ENCODE measurements around the gene ADRA2B. TPM values are rescaled to one million over a fixed set of nuclear protein-coding genes. Genes with fewer than 3 reads are reported as not detected.

Gene ADRA2B
- total and polyA plus RNA-seq, 2 experiments from 2014 or later = not detected

- H3K27me3 ChIP-seq (replicated peaks; ENCODE audit: insufficient read depth) = 0 out of 2 replicates have a peak, but pooled peaks cover 3% of the 10 kb centered on the region
- no peaks in the 10 kb centered on the region for H3K9me2 ChIP-seq (ENCODE audit: insufficient read depth)
- TF ChIP-seq EZH2 (IDR thresholded peaks at IDR 0.05; ENCODE audit: insufficient read depth, poor library complexity, severe bottlenecking) (no peak), EZH2phosphoT487 (IDR thresholded peaks at IDR 0.05; ENCODE audit: insufficient read depth, low read depth) (no peak)
- in situ Hi-C loops (cut with MboI) = no loop called here
- no peaks in the 10 kb centered on the region for H3K79me2 ChIP-seq (ENCODE audit: insufficient read depth)
- no peaks in the 10 kb centered on the region for H3K4me1 ChIP-seq (ENCODE audit: insufficient read depth)
- no peak overlapping the region for H3K9ac ChIP-seq
- no peaks in the 10 kb centered on the region for H3K36me3 ChIP-seq (ENCODE audit: low read depth)
- H3K4me3 ChIP-seq = no peak overlapping the region
- H3K4me2 ChIP-seq (ENCODE audit: unreplicated experiment) = no peak overlapping the region
- no peak for DNase-seq
- no peak overlapping the region for H2AFZ ChIP-seq
- no peaks in the 10 kb centered on the region for H3F3A ChIP-seq (ENCODE audit: insufficient read depth)
- H4K20me1 ChIP-seq (ENCODE audit: insufficient read depth) = no peaks in the 10 kb centered on the region
- H3K9me3 ChIP-seq (ENCODE audit: low read depth) = no peaks in the 10 kb centered on the region
- 69 to 70% methylated on average over 15 to 16 of the region's 16 CpGs for WGBS, 2 experiments (ENCODE audit: low coverage in 1 of 2, low lambda C conversion rate in 2 of 2, missing lambda C conversion rate in 2 of 2)
- H3K27ac ChIP-seq = no peak overlapping the region
Observed at GRCh38 chr2:96129528-96130120, 13.3 kb upstream of the ADRA2B start.

GRCh38 chr2:96128456-96128855 lies 12.1 kb upstream of the ADRA2B start:
- TF ChIP-seq EZH2 (IDR thresholded peaks at IDR 0.05; ENCODE audit: insufficient read depth, poor library complexity, severe bottlenecking) (no peak), EZH2phosphoT487 (IDR thresholded peaks at IDR 0.05; ENCODE audit: insufficient read depth, low read depth) (no peak)
- WGBS, 2 experiments (ENCODE audit: low coverage in 1 of 2, low lambda C conversion rate in 2 of 2, missing lambda C conversion rate in 2 of 2) = 81 to 82% methylated on average over 6 of the region's 6 CpGs
- no peak overlapping the region for H3K27ac ChIP-seq
- H3K4me3 ChIP-seq = no peak overlapping the region
- no peak overlapping the region for H3K4me2 ChIP-seq (ENCODE audit: unreplicated experiment)
- H3K9ac ChIP-seq = no peak overlapping the region
- no peaks in the 10 kb centered on the region for H3K9me2 ChIP-seq (ENCODE audit: insufficient read depth)
- H3K36me3 ChIP-seq (ENCODE audit: low read depth) = no peaks in the 10 kb centered on the region
- no peaks in the 10 kb centered on the region for H3K4me1 ChIP-seq (ENCODE audit: insufficient read depth)
- no peaks in the 10 kb centered on the region for H3K79me2 ChIP-seq (ENCODE audit: insufficient read depth)
- no peak for DNase-seq
- H3K9me3 ChIP-seq (ENCODE audit: low read depth) = no peaks in the 10 kb centered on the region
- H2AFZ ChIP-seq = no peak overlapping the region
- no peaks in the 10 kb centered on the region for H4K20me1 ChIP-seq (ENCODE audit: insufficient read depth)
- in situ Hi-C loops (cut with MboI) = no loop called here
- no peaks in the 10 kb centered on the region for H3F3A ChIP-seq (ENCODE audit: insufficient read depth)
- H3K27me3 ChIP-seq (replicated peaks; ENCODE audit: insufficient read depth) = peaks cover 3% of the 10 kb centered on the region; the same call in 1 of the 2 replicates

- Histone ChIP-seq H3K36me3 (ENCODE audit: low read depth) (no peaks in the 10 kb centered on the region), H3K4me1 (ENCODE audit: insufficient read depth) (no peaks in the 10 kb centered on the region), H3K79me2 (ENCODE audit: insufficient read depth) (no peaks in the 10 kb centered on the region), H3F3A (ENCODE audit: insufficient read depth) (no peaks in the 10 kb centered on the region), H3K4me3 (no peak overlapping the region), H3K27me3 (replicated peaks; ENCODE audit: insufficient read depth) (peaks cover 23% of the 10 kb centered on the region), H3K27ac (no peak overlapping the region), H4K20me1 (ENCODE audit: insufficient read depth) (no peaks in the 10 kb centered on the region), H3K9me3 (ENCODE audit: low read depth) (no peaks in the 10 kb centered on the region), H2AFZ (no peak overlapping the region), H3K4me2 (ENCODE audit: unreplicated experiment) (no peak overlapping the region), H3K9ac (no peak overlapping the region), H3K9me2 (ENCODE audit: insufficient read depth) (no peaks in the 10 kb centered on the region)
- WGBS, 2 experiments (ENCODE audit: low coverage in 1 of 2, low lambda C conversion rate in 2 of 2, missing lambda C conversion rate in 2 of 2) = 64 to 69% methylated on average over 14 of the region's 14 CpGs
- TF ChIP-seq EZH2phosphoT487 (IDR thresholded peaks at IDR 0.05; ENCODE audit: insufficient read depth, low read depth) (no peak), EZH2 (IDR thresholded peaks at IDR 0.05; ENCODE audit: insufficient read depth, poor library complexity, severe bottlenecking) (no peak)
- in situ Hi-C loops (cut with MboI) = no loop called here
- no peak for DNase-seq
Observed at GRCh38 chr2:96124406-96125265, 8.3 kb upstream of the ADRA2B start.

DNA sequence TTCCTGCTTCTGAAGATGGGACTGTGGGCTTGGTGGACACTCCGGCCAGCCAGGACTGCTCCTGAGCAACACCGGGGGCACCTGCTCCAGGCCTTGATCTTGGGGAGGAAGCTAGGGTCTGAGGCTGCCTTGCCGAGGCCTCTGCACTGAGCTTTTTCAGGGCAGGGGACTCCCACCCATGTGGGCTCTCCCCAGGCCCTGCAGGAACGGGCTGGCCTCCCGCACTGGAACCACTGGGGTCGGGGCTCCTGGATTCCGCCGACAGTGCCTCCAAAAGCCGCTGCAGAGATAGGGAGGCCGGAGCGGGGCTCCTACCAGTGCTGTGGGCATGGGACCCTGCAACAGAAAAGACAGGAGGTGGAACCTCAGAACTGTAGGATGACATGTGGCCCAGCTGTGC lies 7.6 kb upstream of the ADRA2B start:
- DNase-seq = no peak
- no peaks in the 10 kb centered on the region for H3K36me3 ChIP-seq (ENCODE audit: low read depth)
- in situ Hi-C loops (cut with MboI) = no loop called here
- no peaks in the 10 kb centered on the region for H3F3A ChIP-seq (ENCODE audit: insufficient read depth)
- H4K20me1 ChIP-seq (ENCODE audit: insufficient read depth) = no peaks in the 10 kb centered on the region
- no peaks in the 10 kb centered on the region for H3K9me3 ChIP-seq (ENCODE audit: low read depth)
- H3K79me2 ChIP-seq (ENCODE audit: insufficient read depth) = no peaks in the 10 kb centered on the region
- H3K9me2 ChIP-seq (ENCODE audit: insufficient read depth) = no peaks in the 10 kb centered on the region
- H3K9ac ChIP-seq = no peak overlapping the region
- H3K27ac ChIP-seq = no peak overlapping the region
- H3K4me3 ChIP-seq = no peak overlapping the region
- H3K4me1 ChIP-seq (ENCODE audit: insufficient read depth) = no peaks in the 10 kb centered on the region
- peaks cover 29% of the 10 kb centered on the region for H3K27me3 ChIP-seq (replicated peaks; ENCODE audit: insufficient read depth)
- WGBS, 2 experiments (ENCODE audit: low coverage in 1 of 2, low lambda C conversion rate in 2 of 2, missing lambda C conversion rate in 2 of 2) = 58 to 59% methylated on average over 10 to 11 of the region's 11 CpGs
- no peak overlapping the region for H2AFZ ChIP-seq
- TF ChIP-seq EZH2 (IDR thresholded peaks at IDR 0.05; ENCODE audit: insufficient read depth, poor library complexity, severe bottlenecking) (no peak), EZH2phosphoT487 (IDR thresholded peaks at IDR 0.05; ENCODE audit: insufficient read depth, low read depth) (no peak)
- H3K4me2 ChIP-seq (ENCODE audit: unreplicated experiment) = no peak overlapping the region
